PC-3 (cell line): Measurements from ENCODE around the gene RANBP10. TPM values are rescaled to one million over a fixed set of nuclear protein-coding genes. Genes with fewer than 3 reads are reported as not detected.

Source experiments
- ATAC-seq: fragments of 200-7000 bp; cut with Tn5 transposase; 2 replicates; pipeline ENCODE4 v1.9.1; 2020; ENCODE audit warnings: mild to moderate bottlenecking, moderate library complexity
- BruUV-seq: library from RNA; stranded (reverse); fragments of 400-500 nt; replicated peaks from 2 replicates; lab custom pipeline; 2021; lab: Mats Ljungman, UMichigan
- CTCF ChIA-PET: fragments of 300-600 bp; sonication (Branson Sonifier 250); formaldehyde crosslinking; loops from one replicate; lab custom pipeline; 2022; ENCODE audit warnings: antibody characterized with exemption; lab: Charles Lee
- POLR2A ChIA-PET: fragments of 300-600 bp; sonication (Branson Sonifier 250); formaldehyde crosslinking; loops from one replicate; lab custom pipeline; 2022; ENCODE audit warnings: antibody characterized with exemption; ENCODE audit not compliant: unreplicated experiment; lab: Charles Lee
- DNase-seq: peaks from one replicate; pipeline ENCODE4 v3.0.0-alpha.2; 2015
- H2AFZ ChIP-seq: fragments of 300-600 bp; sonication (generic); 2 replicates; pipeline ENCODE4 v1.6.0; 2016; ENCODE audit warnings: antibody characterized with exemption, low read length
- H3F3A ChIP-seq: fragments of 300-600 bp; sonication (generic); one replicate; pipeline ENCODE4 v1.6.0; 2017; ENCODE audit warnings: antibody characterized with exemption, low read length, control low read depth, mild to moderate bottlenecking; ENCODE audit not compliant: unreplicated experiment
- H3K27ac ChIP-seq: fragments of 300-600 bp; sonication (generic); 2 replicates; pipeline ENCODE4 v1.5.1; 2016; ENCODE audit warnings: mild to moderate bottlenecking, low read length
- H3K27me3 ChIP-seq: fragments of 300-600 bp; sonication (generic); 2 replicates; pipeline ENCODE4 v1.6.1; 2016; ENCODE audit warnings: low read length, mixed read lengths
- H3K36me3 ChIP-seq: fragments of 300-600 bp; sonication (generic); 2 replicates; pipeline ENCODE4 v1.6.1; 2016; ENCODE audit warnings: low read depth, mixed run types, low read length, mixed read lengths
- H3K4me1 ChIP-seq: fragments of 300-600 bp; sonication (generic); 2 replicates; pipeline ENCODE4 v1.5.1; 2016; ENCODE audit warnings: low read length; ENCODE audit not compliant: insufficient read depth
- H3K4me2 ChIP-seq: fragments of 300-600 bp; sonication (generic); 2 replicates; pipeline ENCODE4 v1.6.0; 2016; ENCODE audit warnings: low read length
- H3K4me3 ChIP-seq: fragments of 300-600 bp; sonication (generic); 2 replicates; pipeline ENCODE4 v1.5.1; 2016; ENCODE audit warnings: mild to moderate bottlenecking, low read length, mixed read lengths
- H3K79me2 ChIP-seq: fragments of 300-600 bp; sonication (generic); 2 replicates; pipeline ENCODE4 v1.6.1; 2017; ENCODE audit warnings: low read length, mixed read lengths
- H3K9ac ChIP-seq: fragments of 300-600 bp; sonication (generic); 2 replicates; pipeline ENCODE4 v1.6.0; 2016; ENCODE audit warnings: mild to moderate bottlenecking, low read length
- H3K9me2 ChIP-seq: fragments of 300-600 bp; sonication (generic); replicated peaks from 2 replicates; pipeline ENCODE4 v1.6.1; 2016; ENCODE audit warnings: mixed run types, low read length, mixed read lengths
- H3K9me3 ChIP-seq: fragments of 300-600 bp; sonication (generic); 2 replicates; pipeline ENCODE4 v1.6.1; 2016; ENCODE audit warnings: low read length, mixed read lengths
- H4K20me1 ChIP-seq: fragments of 300-600 bp; sonication (generic); 2 replicates; pipeline ENCODE4 v1.6.1; 2016; ENCODE audit warnings: low read length, mixed read lengths
- CTCF ChIP-seq: fragments of 300-600 bp; sonication (generic); conservative IDR thresholded peaks from 2 replicates; pipeline ENCODE4 v1.5.1; 2017; ENCODE audit warnings: antibody characterized with exemption, low read depth, mild to moderate bottlenecking, low read length
- EZH2 ChIP-seq: fragments of 300-600 bp; sonication (generic); IDR thresholded peaks from one replicate; pipeline ENCODE4 v1.6.1; 2017; ENCODE audit warnings: antibody characterized with exemption, mild to moderate bottlenecking, low read length; ENCODE audit not compliant: unreplicated experiment
- EZH2phosphoT487 ChIP-seq: fragments of 300-600 bp; sonication (generic); IDR thresholded peaks from 2 replicates; pipeline ENCODE4 v1.6.1; 2018; ENCODE audit warnings: mild to moderate bottlenecking, antibody characterized with exemption, low read length, borderline replicate concordance
- intact Hi-C: fragments of 100-400 bp; cut with micrococcal nuclease; formaldehyde crosslinking; loops from 2 replicates; pipeline ENCODE4 v1.9.0; 2023
- total RNA-seq: library from RNA; depleted of rRNA; stranded (reverse); fragments of >200 nt; gene quantifications from 2 replicates; pipeline ENCODE4 v1.2.3, GENCODE V29; 2014

The RANBP10 gene
- total RNA-seq, 1 experiment from 2014 or later = 5.5 TPM

DNA sequence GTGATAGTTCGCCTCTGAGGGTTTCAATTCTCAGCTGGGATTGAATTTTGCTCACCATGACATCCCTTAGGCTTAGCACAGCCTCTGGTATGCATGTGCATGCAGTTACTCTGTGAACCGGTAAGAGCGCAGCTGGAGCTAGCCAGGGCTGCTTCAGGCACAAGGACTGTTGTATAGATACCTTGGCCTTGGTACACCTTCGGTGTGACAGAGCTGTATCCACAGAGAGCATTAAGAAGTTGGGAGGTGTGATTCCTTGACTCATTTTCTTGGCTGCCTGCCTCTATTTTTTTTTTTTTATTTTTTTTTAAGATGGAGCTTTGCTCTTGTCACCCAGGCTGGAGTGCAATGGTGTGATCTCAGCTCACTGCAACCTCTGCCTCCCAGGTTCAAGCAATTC, 38.1 kb upstream of the RANBP10 start:
- no peaks in the 10 kb centered on the region for H3K27me3 ChIP-seq
- no TSS peak for BruUV-seq
- no peaks in the 10 kb centered on the region for H3F3A ChIP-seq
- peak overlapping the region; percentile 90 for H3K4me2 ChIP-seq
- no peak overlapping the region for H3K9ac ChIP-seq
- peaks cover 64% of the 10 kb centered on the region for H3K79me2 ChIP-seq
- peak overlapping the region; percentile 89 for H3K4me3 ChIP-seq
- ATAC-seq = no peak
- no peaks in the 10 kb centered on the region for H3K9me3 ChIP-seq
- peak; percentile 18 for DNase-seq
- no peaks in the 10 kb centered on the region for H3K9me2 ChIP-seq
- peaks cover 38% of the 10 kb centered on the region for H3K4me1 ChIP-seq
- intact Hi-C loops = loop anchor here (5.0 kb wide), 1 partner anchor 83 kb away; no protein-coding TSS in a partner anchor
- no peak overlapping the region for H3K27ac ChIP-seq
- peaks cover 14% of the 10 kb centered on the region; the same call in 1 of the 2 replicates for H4K20me1 ChIP-seq
- ChIA-PET CTCF (interaction anchor here (0.5 to 1.5 kb wide), 5 partner anchors 28 to 105 kb away, joined by 3 to 6 read pairs (median 5); no protein-coding TSS in a partner anchor), POLR2A (interaction anchor here (0.6 kb wide), 1 partner anchor 398 kb away, joined by 5 read pairs; no protein-coding TSS in a partner anchor)
- no peak overlapping the region for H2AFZ ChIP-seq
- H3K36me3 ChIP-seq = no peaks in the 10 kb centered on the region
- TF ChIP-seq CTCF = no peak
- TF ChIP-seq EZH2 = no peak
- no peak for TF ChIP-seq EZH2phosphoT487

DNA sequence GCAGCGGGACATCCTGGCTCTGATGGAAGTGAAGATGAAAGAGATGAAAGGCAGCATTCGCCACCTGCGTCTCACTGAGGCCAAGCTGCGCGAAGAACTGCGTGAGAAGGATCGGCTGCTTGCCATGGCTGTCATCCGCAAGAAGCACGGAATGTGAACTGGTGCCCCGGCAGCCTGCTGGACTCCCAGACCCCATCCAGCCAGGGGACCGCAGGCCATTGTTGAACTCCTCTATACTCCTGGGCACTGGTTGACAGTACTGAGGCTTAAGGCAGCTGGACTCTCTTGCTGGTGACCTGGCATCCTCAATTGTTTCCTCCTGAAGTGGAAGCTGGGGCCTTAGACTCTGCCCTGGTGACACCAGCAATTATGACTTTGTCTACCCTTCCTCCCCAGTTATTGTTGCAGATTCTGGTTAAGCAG, 37.0 kb upstream of the RANBP10 start:
- H3K9ac ChIP-seq = peak overlapping the region; percentile 81
- ATAC-seq (no peak), DNase-seq (peak; percentile 4)
- intact Hi-C loops = loop anchor here (5.0 kb wide), 1 partner anchor 84 kb away; no protein-coding TSS in a partner anchor
- H3K36me3 ChIP-seq = no peaks in the 10 kb centered on the region
- TF ChIP-seq EZH2phosphoT487 (no peak), EZH2 (no peak), CTCF (no peak)
- TSS peak; percentile 12 for BruUV-seq
- peaks cover 38% of the 10 kb centered on the region for H3K4me1 ChIP-seq
- ChIA-PET POLR2A (no interaction called here), CTCF (interaction anchor here (0.6 kb wide), 1 partner anchor 14 kb away, joined by 4 read pairs; no protein-coding TSS in a partner anchor)
- H3F3A ChIP-seq = no peaks in the 10 kb centered on the region
- no peak overlapping the region for H3K27ac ChIP-seq
- no peaks in the 10 kb centered on the region for H3K9me3 ChIP-seq
- H2AFZ ChIP-seq = 0 out of 2 replicates have a peak overlapping the region, but pooled peaks have one; percentile 99
- H3K79me2 ChIP-seq = peaks cover 53% of the 10 kb centered on the region
- no peaks in the 10 kb centered on the region for H3K9me2 ChIP-seq
- no peaks in the 10 kb centered on the region for H3K27me3 ChIP-seq
- H4K20me1 ChIP-seq = peaks cover 14% of the 10 kb centered on the region; the same call in 1 of the 2 replicates
- H3K4me3 ChIP-seq = peak overlapping the region; percentile 89
- peak overlapping the region; percentile 90 for H3K4me2 ChIP-seq
